Measurements from ENCODE around the gene PTGDR2.

Gene PTGDR2

GRCh38 chr11:60801194-60801593 is 54.6 kb downstream of the PTGDR2 start:
- DNase-seq: no peak
